Smooth muscle cell (in vitro differentiated cells): ENCODE data around the gene ABHD15. TPM values are rescaled to one million over a fixed set of nuclear protein-coding genes. Genes with fewer than 3 reads are reported as not detected.

Experiments used
- DNase-seq: peaks from one replicate; lab custom pipeline; 2025; ENCODE audit not compliant: unreplicated experiment; lab: John Stamatoyannopoulos, UW
- H2AFZ ChIP-seq: fragments of 200-600 bp; sonication (generic); 2 replicates; pipeline ENCODE4 v1.6.0; 2016; ENCODE audit warnings: antibody characterized with exemption, low read depth, mild to moderate bottlenecking
- H3F3A ChIP-seq: fragments of 200-600 bp; sonication (generic); 2 replicates; pipeline ENCODE4 v1.6.0; 2017; ENCODE audit warnings: antibody characterized with exemption, low read depth
- H3K27ac ChIP-seq: fragments of 200-600 bp; sonication (generic); 2 replicates; pipeline ENCODE4 v1.5.1; 2016; ENCODE audit warnings: low read depth, mild to moderate bottlenecking
- H3K27me3 ChIP-seq: fragments of 200-600 bp; sonication (generic); 2 replicates; pipeline ENCODE4 v1.6.1; 2016; ENCODE audit warnings: low read depth, mild to moderate bottlenecking
- H3K36me3 ChIP-seq: fragments of 200-600 bp; sonication (generic); 2 replicates; pipeline ENCODE4 v1.5.1; 2016; ENCODE audit warnings: low read depth
- H3K4me1 ChIP-seq: fragments of 200-600 bp; sonication (generic); 2 replicates; pipeline ENCODE4 v1.5.1; 2016; ENCODE audit warnings: low read depth
- H3K4me2 ChIP-seq: fragments of 200-600 bp; sonication (generic); 2 replicates; pipeline ENCODE4 v1.6.0; 2016; ENCODE audit warnings: mild to moderate bottlenecking
- H3K4me3 ChIP-seq: fragments of 200-600 bp; sonication (generic); 2 replicates; pipeline ENCODE4 v1.5.1; 2016; ENCODE audit warnings: mild to moderate bottlenecking
- H3K79me2 ChIP-seq: fragments of 200-600 bp; sonication (generic); 2 replicates; pipeline ENCODE4 v1.6.0; 2016; ENCODE audit warnings: low read depth, mild to moderate bottlenecking
- H3K9ac ChIP-seq: fragments of 200-600 bp; sonication (generic); 2 replicates; pipeline ENCODE4 v1.6.0; 2016; ENCODE audit warnings: low read depth
- H3K9me3 ChIP-seq: fragments of 200-600 bp; sonication (generic); replicated peaks from 2 replicates; pipeline ENCODE4 v1.5.1; 2016; ENCODE audit warnings: low read depth
- H4K20me1 ChIP-seq: fragments of 200-600 bp; sonication (generic); 2 replicates; pipeline ENCODE4 v1.6.0; 2016; ENCODE audit warnings: low read depth
- WGBS: methylation state at CpG from one replicate; pipeline ENCODE4 v1.1.7; 2016; ENCODE audit warnings: low lambda C conversion rate; 5-methylcytosine and 5-hydroxymethylcytosine counted together
- polyA plus RNA-seq: library from polyadenylated mRNA; unstranded; fragments of >200 nt; fragmentation: Nextera tagmentation; extraction: Ambion mirVana; gene quantifications from 2 replicates; pipeline ENCODE4 v1.2.1, GENCODE V29; 2016
- total RNA-seq: library from RNA; depleted of rRNA; stranded (reverse); fragments of >200 nt; gene quantifications from 2 replicates; pipeline ENCODE4 v1.2.3, GENCODE V29; 2014
- TF ChIP-seq, protein P1 (sequence below): fragments of 200-600 bp; sonication (generic); IDR thresholded peaks from 2 replicates; pipeline ENCODE4 v1.5.1; 2017; ENCODE audit warnings: borderline replicate concordance, mild to moderate bottlenecking, antibody characterized with exemption; ENCODE audit not compliant: insufficient read depth, poor library complexity, severe bottlenecking

Gene ABHD15
- total and polyA plus RNA-seq, 2 experiments from 2014 or later: 5.0 to 7.4 TPM

DNA sequence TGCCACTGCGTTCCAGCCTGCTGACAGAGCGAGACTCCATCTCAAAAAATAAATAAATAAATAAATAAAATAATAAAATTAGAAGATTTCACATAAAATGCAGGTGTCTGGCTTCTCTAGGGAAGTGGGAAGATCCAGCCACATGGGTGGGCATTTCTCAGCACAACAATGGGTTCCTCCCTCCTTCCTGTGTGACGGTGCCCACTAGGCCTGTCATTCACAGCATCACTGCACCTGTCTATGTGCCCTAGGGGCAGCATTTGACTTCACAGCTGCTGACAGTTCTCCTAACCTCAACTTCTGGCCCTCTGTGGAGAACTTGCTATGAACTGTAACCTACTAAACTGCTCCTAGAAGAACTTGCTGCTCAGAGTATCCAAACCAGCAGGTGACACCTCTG lies 3.0 kb downstream of the ABHD15 start:
- Histone ChIP-seq H3K9me3 (no peaks in the 10 kb centered on the region), H3K36me3 (no peaks in the 10 kb centered on the region), H3K79me2 (no peaks in the 10 kb centered on the region), H3K27ac (no peak overlapping the region), H2AFZ (no peak overlapping the region), H3K4me2 (no peak overlapping the region), H3K9ac (no peak overlapping the region), H4K20me1 (no peaks in the 10 kb centered on the region), H3F3A (no peaks in the 10 kb centered on the region), H3K4me3 (no peak overlapping the region), H3K27me3 (peaks cover 14% of the 10 kb centered on the region), H3K4me1 (peaks cover 13% of the 10 kb centered on the region)
- WGBS: 94% methylated on average over 3 of the region's 3 CpGs
- TF ChIP-seq, protein P1, sequence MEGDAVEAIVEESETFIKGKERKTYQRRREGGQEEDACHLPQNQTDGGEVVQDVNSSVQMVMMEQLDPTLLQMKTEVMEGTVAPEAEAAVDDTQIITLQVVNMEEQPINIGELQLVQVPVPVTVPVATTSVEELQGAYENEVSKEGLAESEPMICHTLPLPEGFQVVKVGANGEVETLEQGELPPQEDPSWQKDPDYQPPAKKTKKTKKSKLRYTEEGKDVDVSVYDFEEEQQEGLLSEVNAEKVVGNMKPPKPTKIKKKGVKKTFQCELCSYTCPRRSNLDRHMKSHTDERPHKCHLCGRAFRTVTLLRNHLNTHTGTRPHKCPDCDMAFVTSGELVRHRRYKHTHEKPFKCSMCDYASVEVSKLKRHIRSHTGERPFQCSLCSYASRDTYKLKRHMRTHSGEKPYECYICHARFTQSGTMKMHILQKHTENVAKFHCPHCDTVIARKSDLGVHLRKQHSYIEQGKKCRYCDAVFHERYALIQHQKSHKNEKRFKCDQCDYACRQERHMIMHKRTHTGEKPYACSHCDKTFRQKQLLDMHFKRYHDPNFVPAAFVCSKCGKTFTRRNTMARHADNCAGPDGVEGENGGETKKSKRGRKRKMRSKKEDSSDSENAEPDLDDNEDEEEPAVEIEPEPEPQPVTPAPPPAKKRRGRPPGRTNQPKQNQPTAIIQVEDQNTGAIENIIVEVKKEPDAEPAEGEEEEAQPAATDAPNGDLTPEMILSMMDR: no peak
- no peak for DNase-seq

DNA sequence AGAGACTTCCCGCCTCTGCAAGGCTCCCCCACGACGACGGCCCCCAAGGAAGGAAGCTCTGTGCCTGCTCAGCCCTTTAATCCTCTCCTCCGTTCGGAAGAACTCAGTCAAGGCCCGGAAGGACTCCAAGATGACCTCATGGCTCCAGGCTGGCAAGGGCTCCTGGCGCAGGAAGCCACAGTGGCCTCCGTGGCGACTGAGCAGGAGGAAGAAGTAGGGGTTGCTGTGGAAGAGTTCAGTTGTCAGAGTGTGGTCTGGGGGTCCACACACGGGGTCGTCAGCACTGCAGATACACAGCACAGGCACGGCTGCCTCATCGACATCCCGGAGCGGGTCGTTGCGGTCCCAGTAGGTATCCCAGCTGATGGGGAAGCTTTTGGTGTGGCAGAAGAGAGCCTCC lies 4.2 kb downstream of the ABHD15 start:
- Histone ChIP-seq H3K36me3 (no peaks in the 10 kb centered on the region), H3K27ac (no peak overlapping the region), H4K20me1 (no peaks in the 10 kb centered on the region), H2AFZ (no peak overlapping the region), H3K9ac (no peak overlapping the region), H3K27me3 (peaks cover 14% of the 10 kb centered on the region), H3K9me3 (no peaks in the 10 kb centered on the region), H3K4me3 (no peak overlapping the region), H3K4me1 (peaks cover 13% of the 10 kb centered on the region), H3F3A (no peaks in the 10 kb centered on the region), H3K79me2 (no peaks in the 10 kb centered on the region), H3K4me2 (no peak overlapping the region)
- TF ChIP-seq, protein P1: no peak
- WGBS: 88% methylated on average over 18 of the region's 18 CpGs
- no peak for DNase-seq

DNA sequence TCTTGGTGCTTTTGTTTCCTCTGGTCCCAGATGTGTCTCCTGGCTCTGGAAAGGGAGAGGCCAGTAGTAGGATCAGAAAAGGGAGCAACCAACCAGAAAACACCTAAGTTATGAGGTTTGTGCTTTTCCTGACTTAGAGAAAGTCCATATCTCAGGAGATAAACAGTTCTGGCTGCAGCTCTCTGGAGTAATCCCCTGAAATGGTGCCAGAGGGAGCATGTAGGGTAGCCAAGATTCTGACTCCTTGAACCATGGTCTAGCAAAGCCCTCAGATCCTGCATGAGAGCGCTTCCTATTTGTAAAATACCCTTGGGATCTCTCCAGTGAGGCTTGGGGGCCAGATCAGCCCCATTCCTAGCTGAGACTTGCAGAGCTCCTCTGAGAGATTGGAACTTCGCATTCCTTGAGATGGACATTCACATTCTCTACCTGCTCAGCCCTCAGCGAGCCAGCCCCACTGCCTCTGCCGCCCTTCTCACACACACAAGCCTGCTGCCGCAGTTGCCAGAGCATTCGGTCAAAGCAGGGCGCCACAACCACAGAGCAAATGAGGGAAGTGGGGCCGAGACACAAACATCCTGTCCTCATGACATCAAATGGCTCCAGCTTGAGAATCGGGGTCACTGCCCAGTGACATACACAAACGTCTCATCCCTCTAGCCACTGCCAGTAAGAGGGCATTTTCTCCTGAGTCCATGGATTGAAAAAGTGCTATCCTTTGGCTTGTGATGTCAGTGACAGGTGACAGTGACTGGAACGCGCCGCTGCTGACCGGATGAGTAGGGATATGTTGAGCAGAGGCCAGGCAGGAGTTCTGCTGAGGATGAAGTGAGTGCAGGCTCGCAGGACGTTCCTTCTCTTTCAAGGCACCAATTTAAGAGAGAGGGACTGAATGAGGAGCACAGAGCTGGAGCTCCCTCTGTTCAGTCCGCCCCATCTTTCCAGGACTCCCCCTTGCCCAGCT lies 5.0 kb downstream of the ABHD15 start:
- DNase-seq: no peak
- no peak overlapping the region for H3K9ac ChIP-seq
- H3K27ac ChIP-seq: no peak overlapping the region
- H3K79me2 ChIP-seq: no peaks in the 10 kb centered on the region
- TF ChIP-seq, protein P1: no peak
- H3K4me2 ChIP-seq: no peak overlapping the region
- no peaks in the 10 kb centered on the region for H3F3A ChIP-seq
- peaks cover 14% of the 10 kb centered on the region for H3K27me3 ChIP-seq
- no peak overlapping the region for H2AFZ ChIP-seq
- no peak overlapping the region for H3K4me3 ChIP-seq
- no peaks in the 10 kb centered on the region for H3K9me3 ChIP-seq
- H3K4me1 ChIP-seq: peaks cover 13% of the 10 kb centered on the region
- no peaks in the 10 kb centered on the region for H3K36me3 ChIP-seq
- no peaks in the 10 kb centered on the region for H4K20me1 ChIP-seq
- WGBS: 94% methylated on average over 17 of the region's 17 CpGs
